Heart left ventricle (tissue), 16 donors: Measurements from ENCODE around the gene AGT. TPM values are rescaled to one million over a fixed set of nuclear protein-coding genes. Genes with fewer than 3 reads are reported as not detected.

ENCODE experiments used
- ATAC-seq, 4 donors: fragments of 200-7000 bp; cut with Tn5 transposase; one replicate each; pipeline ENCODE4 v1.9.1; 2020 to 2022; ENCODE audit warnings: moderate library complexity in 4 of 4, mild to moderate bottlenecking in 3 of 4, moderate number of reproducible peaks in 1 of 4
- DNase-seq, 5 donors: peaks; one replicate each; pipeline ENCODE4 v3.0.0-alpha.2; 2020
- H3K27ac ChIP-seq, 12 donors: fragments of 200-600 bp; sonication (generic) in 4 of 12; one replicate each; pipeline versions ENCODE4 v1.5.0 to v1.8.0; 2016 to 2022; ENCODE audit warnings: mild to moderate bottlenecking in 2 of 12
- H3K27me3 ChIP-seq, 9 donors: fragments of 200-600 bp; sonication (generic) in 2 of 9; one replicate each; pipeline versions ENCODE4 v1.5.1 to v1.8.0; 2016 to 2022; ENCODE audit warnings: mild to moderate bottlenecking in 3 of 9
- H3K36me3 ChIP-seq, 9 donors: fragments of 200-600 bp; sonication (generic) in 2 of 9; one replicate each; pipeline versions ENCODE4 v1.5.0 to v1.8.0; 2018 to 2022; ENCODE audit warnings: mild to moderate bottlenecking in 2 of 9
- H3K4me1 ChIP-seq, 12 donors: fragments of 200-600 bp; sonication (generic) in 4 of 12; one replicate each; pipeline versions ENCODE4 v1.5.0 to v1.8.0; 2016 to 2022; ENCODE audit warnings: mild to moderate bottlenecking in 3 of 12
- H3K4me3 ChIP-seq, 12 donors: fragments of 200-600 bp; sonication (generic) in 4 of 12; one replicate each; pipeline versions ENCODE4 v1.5.0 to v1.8.0; 2017 to 2022; ENCODE audit warnings: mild to moderate bottlenecking in 9 of 12, moderate library complexity in 4 of 12
- H3K9me3 ChIP-seq, 12 donors: fragments of 200-600 bp; sonication (generic) in 4 of 12; one replicate each; pipeline versions ENCODE4 v1.5.0 to v1.8.0; 2016 to 2022; ENCODE audit warnings: mild to moderate bottlenecking in 1 of 12
- POLR2A ChIP-seq, 2 donors: fragments of 450-650 bp; IDR thresholded peaks; one replicate each; pipeline ENCODE4 v1.6.1; 2017; ENCODE audit warnings: antibody characterized with exemption in 2 of 2, mild to moderate bottlenecking in 2 of 2, moderate library complexity in 2 of 2
- WGBS, 4 donors: extraction: QIAGEN DNeasy Blood & Tissue Kit in 2 of 4; methylation state at CpG; one replicate each; pipeline versions ENCODE4 v1.1.5 to v1.1.7; 2013 to 2018; 5-methylcytosine and 5-hydroxymethylcytosine counted together
- intact Hi-C, 10 donors: fragments of 100-400 bp; cut with DNase I; formaldehyde crosslinking; loops; one replicate each; pipeline versions ENCODE4 v1.11.1 to v1.14.2; 2022
- polyA plus RNA-seq, 2 donors: library from polyadenylated mRNA; stranded (reverse); fragments of 200-250 nt; gene quantifications; one replicate each; pipeline ENCODE4 v1.2.3, GENCODE V29; 2013
- total RNA-seq, 9 donors: library from RNA; depleted of rRNA in 2 of 9; stranded (reverse); fragments of >200 nt in 2 of 9; fragmentation: NEBNext Ultra II Directional in 3 of 9; extraction: Animal tissue kit (Norgen Biotek cat#: 25700) in 3 of 9; gene quantifications; one replicate each; pipeline versions ENCODE4 v1.1.0 to v1.2.4, GENCODE V29; 2016 to 2023
- TF ChIP-seq, protein P1 (sequence below), 12 donors: fragments of 200-600 bp; sonication (generic) in 4 of 12; IDR thresholded peaks; one replicate each; pipeline versions ENCODE4 v1.5.0 to v1.8.0; 2018 to 2022; ENCODE audit warnings: antibody characterized with exemption in 12 of 12, mild to moderate bottlenecking in 5 of 12
- donor health status: ischemic (EF 13 %, LVEDD 7.1; RV severe dilation, severe dysfunction).
- donor health status: healthy with polysubstance abuse.
- donor health status: DM: no; HTN: yes; CAD: no.
- donor health status: DM: no; HTN: no; CAD: no.
- donor health status: ischemic (EF 25% LVEDD 6.9; RV normal size, moderate dysfunction).
- donor health status: ischemic (EF 25% LVEDD 5.7; RV mildly dilated, moderate dysfunction).
- donor health status: healthy.
- donor health status: DM: yes; HTN: yes; CAD: no.
- donor health status: ischemic (EF 35%, LVEDD 5.7; RV mildly dilated, moderate dysfunction).
- donor health status: nonischemic (EF 11% LVEDD 7.7; RV severe dilation, severe dysfunction).
- donor health status: DM: yes; HTN: yes; CAD: no.
- donor health status: PGD.
- donor health status: ischemic (EF 29% LVEDD 5.4; RV normal size, mild dysfunction).
- donor health status: nonischemic (EF 23%, LVEDD 6.1; RV moderate dilation, normal function).

The AGT gene
- total and polyA plus RNA-seq, 11 donors: 37.1 to 182 (median 69.8) TPM

DNA sequence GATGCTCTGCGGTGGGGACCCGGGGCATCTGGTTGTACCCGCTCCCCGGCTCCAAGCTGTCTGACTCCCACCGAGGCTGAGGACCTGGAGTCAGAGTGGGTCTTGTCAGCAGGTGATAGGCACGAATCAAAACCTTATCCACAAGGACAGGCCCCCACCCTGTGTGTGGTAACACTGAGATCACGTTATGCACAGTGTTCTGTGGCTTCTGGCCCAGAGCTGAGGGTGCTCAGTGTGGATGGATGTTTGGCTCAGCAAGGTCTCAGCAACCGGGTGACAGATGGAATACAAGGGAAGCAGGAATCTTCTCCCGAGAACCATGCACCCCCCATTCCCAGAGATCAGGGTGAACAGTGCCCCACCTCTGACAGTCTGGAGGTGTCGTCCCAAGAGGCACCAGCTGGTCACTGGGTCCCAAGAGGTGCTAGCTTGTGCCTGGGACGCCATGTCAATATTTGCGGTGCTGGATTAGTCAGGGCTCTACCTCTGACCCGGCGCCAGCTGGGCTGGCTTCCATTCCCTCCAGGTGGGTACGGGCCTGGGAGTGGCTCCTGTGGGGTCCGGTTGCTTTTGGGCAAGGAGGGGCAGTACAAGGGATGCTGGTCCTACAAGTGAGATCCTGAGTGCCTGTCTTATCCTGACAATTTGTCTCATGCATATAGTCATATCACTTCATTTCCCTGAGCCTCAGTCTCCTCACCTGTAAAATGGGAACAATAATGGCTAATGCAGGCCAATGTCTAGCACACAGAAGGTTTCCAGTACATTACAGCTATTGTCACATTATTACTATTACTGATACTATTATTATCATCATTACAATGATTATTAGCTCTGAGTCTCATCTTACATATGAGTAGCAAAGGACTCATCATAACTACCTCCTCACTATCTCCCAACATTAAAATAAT is 34.2 kb upstream of the AGT start:
- TF ChIP-seq, protein P1, sequence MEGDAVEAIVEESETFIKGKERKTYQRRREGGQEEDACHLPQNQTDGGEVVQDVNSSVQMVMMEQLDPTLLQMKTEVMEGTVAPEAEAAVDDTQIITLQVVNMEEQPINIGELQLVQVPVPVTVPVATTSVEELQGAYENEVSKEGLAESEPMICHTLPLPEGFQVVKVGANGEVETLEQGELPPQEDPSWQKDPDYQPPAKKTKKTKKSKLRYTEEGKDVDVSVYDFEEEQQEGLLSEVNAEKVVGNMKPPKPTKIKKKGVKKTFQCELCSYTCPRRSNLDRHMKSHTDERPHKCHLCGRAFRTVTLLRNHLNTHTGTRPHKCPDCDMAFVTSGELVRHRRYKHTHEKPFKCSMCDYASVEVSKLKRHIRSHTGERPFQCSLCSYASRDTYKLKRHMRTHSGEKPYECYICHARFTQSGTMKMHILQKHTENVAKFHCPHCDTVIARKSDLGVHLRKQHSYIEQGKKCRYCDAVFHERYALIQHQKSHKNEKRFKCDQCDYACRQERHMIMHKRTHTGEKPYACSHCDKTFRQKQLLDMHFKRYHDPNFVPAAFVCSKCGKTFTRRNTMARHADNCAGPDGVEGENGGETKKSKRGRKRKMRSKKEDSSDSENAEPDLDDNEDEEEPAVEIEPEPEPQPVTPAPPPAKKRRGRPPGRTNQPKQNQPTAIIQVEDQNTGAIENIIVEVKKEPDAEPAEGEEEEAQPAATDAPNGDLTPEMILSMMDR (IDR thresholded peaks at IDR 0.05): no peak
- no peak for TF ChIP-seq POLR2A (IDR thresholded peaks at IDR 0.05)

DNA sequence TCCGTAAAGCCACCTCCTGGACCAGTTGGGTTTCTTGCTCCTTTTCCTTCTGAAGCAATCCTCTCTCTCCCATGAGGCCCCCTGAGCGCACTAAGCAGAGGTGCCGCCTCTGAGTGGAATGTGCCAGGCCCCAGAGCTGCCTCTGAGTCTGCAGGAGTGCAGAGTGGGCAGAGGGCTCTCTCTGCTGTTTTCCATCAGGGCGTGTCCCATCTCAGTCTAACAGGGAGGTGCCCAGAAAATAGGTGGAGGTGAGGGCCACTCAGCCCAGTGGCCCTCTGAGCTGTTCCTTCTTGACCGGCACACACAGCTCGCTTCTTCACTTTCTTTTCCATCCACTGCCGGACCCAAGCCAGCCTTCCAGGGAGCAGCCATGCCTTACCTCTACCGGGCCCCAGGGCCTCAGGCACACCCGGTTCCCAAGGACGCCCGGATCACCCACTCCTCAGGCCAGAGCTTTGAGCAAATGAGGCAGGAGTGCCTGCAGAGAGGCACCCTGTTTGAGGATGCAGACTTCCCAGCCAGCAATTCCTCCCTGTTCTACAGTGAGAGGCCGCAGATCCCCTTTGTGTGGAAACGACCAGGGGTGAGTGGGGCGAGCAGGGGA is 33.3 kb upstream of the AGT start, which contains the start of gene CAPN9:
TSS of gene CAPN9 (plus strand) at position 262 of the 604 bp plus-strand sequence. CDS start at position 371, 109 bp downstream.
- Histone ChIP-seq H3K36me3 (no peaks in the 10 kb centered on the region), H3K27ac (no peak within 1 kb of the TSS), H3K4me1 (peaks cover 0 to 2% (median 0%) of the 10 kb centered on the region in 12 donors), H3K4me3 (no peak within 1 kb of the TSS), H3K27me3 (no peaks in the 10 kb centered on the region), H3K9me3 (no peaks in the 10 kb centered on the region)
- ATAC-seq (no peak), DNase-seq (no peak)
- 79 to 82% (median 80%) methylated on average over 14 of the region's 14 CpGs for WGBS, 4 donors
- intact Hi-C loops: no loop called here
- TF ChIP-seq, protein P1 (IDR thresholded peaks at IDR 0.05): no peak
- TF ChIP-seq POLR2A (IDR thresholded peaks at IDR 0.05): no peak

More for the DNA sequence above, 34.2 kb upstream of the AGT start:
- H3K4me3 ChIP-seq: no peak overlapping the region
- peak in 2 of 4 donors; percentile 12 to 51 for ATAC-seq
- 69 to 73% (median 72%) methylated on average over 12 to 16 of the region's 16 CpGs for WGBS, 4 donors
- no peaks in the 10 kb centered on the region for H3K36me3 ChIP-seq
- no peak overlapping the region for H3K27ac ChIP-seq
- H3K9me3 ChIP-seq: no peaks in the 10 kb centered on the region
- intact Hi-C loops: no loop called here
- no peak for DNase-seq
- H3K27me3 ChIP-seq: no peaks in the 10 kb centered on the region
- H3K4me1 ChIP-seq: peaks cover 0 to 12% (median 0%) of the 10 kb centered on the region in 12 donors

- H3K27ac ChIP-seq: no peak overlapping the region
- intact Hi-C loops: no loop called here
- H3K36me3 ChIP-seq: no peaks in the 10 kb centered on the region
- no peaks in the 10 kb centered on the region for H3K9me3 ChIP-seq
- no peak overlapping the region for H3K4me3 ChIP-seq
- no peaks in the 10 kb centered on the region for H3K27me3 ChIP-seq
- DNase-seq (no peak), ATAC-seq (no peak)
- H3K4me1 ChIP-seq: no peaks in the 10 kb centered on the region
- TF ChIP-seq POLR2A (IDR thresholded peaks at IDR 0.05): no peak
- TF ChIP-seq, protein P1 (IDR thresholded peaks at IDR 0.05): no peak
- WGBS, 4 donors: 91 to 97% (median 93%) methylated on average over 4 of the region's 4 CpGs
These were observed 32.7 kb upstream of the AGT start for GRCh38 chr1:230746617-230747016.

DNA sequence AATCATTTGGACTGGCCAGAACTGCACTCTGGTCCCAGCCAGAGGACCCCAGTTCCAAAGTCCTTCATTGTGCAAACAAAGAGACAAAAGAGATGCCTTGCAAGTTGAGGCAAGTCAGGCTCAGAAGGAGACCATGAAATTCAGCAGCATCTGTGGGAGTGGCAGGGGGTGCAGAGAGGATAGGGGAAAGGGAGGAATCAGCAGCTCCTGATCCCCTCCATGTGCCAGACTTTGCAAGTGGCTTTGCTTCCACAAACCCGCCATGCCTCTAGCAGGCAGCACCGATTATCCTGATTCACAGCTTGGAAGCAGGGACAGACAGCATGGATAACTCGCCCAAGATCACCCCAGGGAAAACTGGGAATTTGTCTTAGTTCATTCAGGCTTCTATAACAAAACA is 31.1 kb upstream of the AGT start:
- Histone ChIP-seq H3K9me3 (no peaks in the 10 kb centered on the region), H3K4me3 (no peak overlapping the region), H3K27me3 (no peaks in the 10 kb centered on the region), H3K27ac (no peak overlapping the region), H3K36me3 (no peaks in the 10 kb centered on the region), H3K4me1 (no peaks in the 10 kb centered on the region)
- ATAC-seq (no peak), DNase-seq (no peak)
- 65 to 80% (median 72%) methylated on average over 3 of the region's 3 CpGs for WGBS, 4 donors
- intact Hi-C loops: no loop called here
- TF ChIP-seq, protein P1 (IDR thresholded peaks at IDR 0.05): no peak
- no peak for TF ChIP-seq POLR2A (IDR thresholded peaks at IDR 0.05)
